GM21515 (cell line): ENCODE measurements around the gene ARL5C.
"Not testable (repeated sequence)": the region's sequence is repeated elsewhere in the genome, so short reads cannot be mapped to it uniquely, and the experiment has no call there.

Experiments
- ATAC-seq: cut with Tn5 transposase; IDR thresholded peaks from one replicate; pipeline ENCODE4 v1.9.1; 2021; ENCODE audit not compliant: unreplicated experiment

Gene ARL5C

DNA sequence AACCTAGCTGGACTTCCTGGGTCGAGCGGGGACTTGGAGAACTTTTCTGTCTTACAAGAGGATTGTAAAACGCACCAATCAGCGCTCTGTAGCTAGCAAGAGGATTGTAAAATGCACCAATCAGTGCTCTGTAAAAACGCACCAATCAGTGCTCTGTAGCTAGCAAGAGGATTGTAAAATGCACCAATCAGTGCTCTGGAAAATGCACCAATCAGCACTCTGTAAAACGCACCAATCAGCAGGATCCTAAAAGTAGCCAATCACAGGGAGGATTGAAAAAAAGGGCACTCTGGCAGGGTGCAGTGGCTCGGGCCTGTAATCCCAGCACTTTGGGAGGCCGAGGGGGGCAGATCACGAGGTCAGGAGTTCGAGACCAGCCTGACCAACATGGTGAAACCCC, 2.5 kb upstream of the ARL5C start:
- not testable (repeated sequence) for ATAC-seq

GRCh38 chr17:39167476-39167875, 1.5 kb upstream of the ARL5C start:
- no peak for ATAC-seq

DNA sequence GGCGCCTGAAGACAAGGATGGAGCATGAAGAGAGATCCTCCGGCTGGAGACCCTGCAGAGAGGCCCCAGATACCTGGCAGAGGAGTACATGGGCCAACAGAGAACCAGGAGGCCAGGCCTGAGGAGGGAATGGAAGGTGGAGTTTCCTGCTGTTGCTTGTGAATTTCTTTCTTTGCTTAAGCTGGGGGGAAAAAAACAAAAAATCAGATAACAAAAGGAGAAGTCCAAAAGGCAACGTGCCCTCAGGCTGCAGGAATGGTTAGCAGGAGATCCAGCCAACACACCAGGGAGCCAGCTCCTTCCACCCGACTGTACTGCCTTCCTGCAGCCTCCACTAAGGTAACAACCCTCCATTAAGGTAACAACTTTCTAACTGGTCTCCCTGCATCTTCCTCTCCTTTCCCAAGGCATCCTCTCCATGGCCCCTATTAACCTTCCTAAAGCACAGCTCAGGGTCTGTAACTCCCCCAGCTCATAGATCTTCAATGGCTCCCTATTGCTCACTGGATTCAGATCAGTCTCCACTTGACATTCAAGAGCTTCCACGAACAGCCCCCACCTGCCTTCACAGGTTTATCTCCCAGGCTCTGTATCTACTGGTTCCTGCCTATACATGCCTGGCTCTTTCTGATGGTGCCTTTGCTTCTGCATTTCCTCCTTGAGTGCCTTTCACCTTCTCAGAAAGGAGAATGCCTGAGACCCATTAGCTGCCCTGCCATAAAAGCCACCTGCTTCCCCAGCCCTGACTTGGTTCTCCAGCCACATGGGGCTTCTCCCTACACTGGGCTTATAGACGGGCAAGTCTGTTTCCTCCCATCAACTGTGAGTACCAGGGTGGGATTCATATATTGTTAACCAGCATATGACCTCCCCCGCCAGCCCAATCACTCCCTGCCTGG, 725 bp upstream of the ARL5C start:
- no peak for ATAC-seq

- no peak for ATAC-seq
Observed at GRCh38 chr17:39165178-39165840, 652 bp downstream of the ARL5C start.

GRCh38 chr17:39164675-39165143, 1.3 kb downstream of the ARL5C start:
- ATAC-seq, result no peak

DNA sequence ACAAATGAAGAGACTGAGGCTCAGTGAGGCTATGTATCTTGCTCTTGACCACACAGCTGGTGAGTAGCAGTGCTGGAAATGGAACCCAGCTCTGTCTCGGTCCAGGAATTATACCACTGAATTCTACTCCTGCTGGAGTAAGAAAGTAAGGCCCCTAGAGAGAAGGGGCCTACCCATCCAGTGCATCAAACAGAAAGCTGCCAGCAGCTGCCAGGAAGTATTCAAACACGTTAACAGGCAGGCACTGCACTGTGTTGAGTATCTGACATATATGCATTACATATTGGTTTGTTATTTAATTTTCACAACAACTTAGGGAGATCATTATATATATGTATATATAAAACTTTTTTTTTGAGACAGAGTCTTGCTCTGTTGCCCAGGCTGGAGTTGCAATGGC, 4.0 kb downstream of the ARL5C start:
- no peak for ATAC-seq

DNA sequence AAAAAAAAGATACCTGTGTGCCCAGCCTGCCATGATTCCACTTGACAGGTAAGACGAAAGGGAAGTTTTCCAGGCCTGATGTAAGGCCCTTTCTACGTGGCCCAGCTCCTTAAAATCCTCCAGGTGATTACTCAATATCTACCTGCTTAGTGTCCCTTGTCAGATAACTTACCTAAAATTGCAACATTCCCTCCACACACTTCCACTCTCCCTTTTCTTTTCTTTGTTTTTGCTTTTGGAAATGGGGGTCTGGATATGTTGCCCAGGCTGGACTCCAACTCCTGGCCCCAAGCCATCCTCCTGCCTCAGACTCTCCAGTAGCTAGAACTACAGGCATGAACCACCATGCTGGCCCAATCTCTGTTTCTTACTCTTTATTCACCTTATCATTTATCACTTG, 7.3 kb downstream of the ARL5C start:
- no peak for ATAC-seq

DNA sequence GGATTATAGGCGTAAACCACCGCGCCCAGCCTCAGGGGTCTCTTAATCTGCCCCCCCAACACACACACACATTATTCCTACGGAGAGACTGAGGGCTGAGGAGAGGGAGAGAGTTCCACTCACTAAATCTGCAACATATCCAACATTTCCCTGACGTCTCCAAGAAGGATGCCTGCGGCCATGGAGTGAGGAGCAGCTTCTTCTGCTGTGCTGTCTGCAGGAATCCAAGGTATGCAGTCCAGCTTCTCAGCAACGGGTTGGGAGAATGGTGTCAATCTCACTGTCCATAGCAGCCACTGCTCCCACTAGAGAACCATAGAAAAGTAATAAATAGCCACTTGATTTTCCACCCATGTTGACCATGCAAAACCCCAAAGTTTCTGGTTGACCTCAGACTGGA, 9.5 kb downstream of the ARL5C start:
- no peak for ATAC-seq

DNA sequence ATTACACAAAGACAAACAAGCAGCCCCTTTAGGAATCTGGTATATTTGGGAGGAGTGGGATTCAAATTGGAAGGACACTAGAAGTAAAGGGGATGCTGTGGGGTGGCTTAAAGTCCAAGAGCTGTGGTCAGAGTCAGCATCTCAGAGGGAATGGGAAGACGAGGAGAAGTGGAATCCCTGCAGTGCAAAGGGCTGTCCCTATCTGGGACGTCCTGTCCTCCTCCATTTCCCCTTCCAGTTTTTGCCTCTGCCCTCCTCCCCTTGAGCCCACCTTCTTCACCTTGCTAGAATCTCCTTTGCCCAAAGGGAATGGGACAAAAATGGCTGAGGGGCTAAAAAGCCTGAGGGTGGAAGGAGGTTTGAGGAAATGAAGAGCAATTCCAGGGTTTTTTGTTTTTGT, 10.3 kb downstream of the ARL5C start:
- no peak for ATAC-seq

DNA sequence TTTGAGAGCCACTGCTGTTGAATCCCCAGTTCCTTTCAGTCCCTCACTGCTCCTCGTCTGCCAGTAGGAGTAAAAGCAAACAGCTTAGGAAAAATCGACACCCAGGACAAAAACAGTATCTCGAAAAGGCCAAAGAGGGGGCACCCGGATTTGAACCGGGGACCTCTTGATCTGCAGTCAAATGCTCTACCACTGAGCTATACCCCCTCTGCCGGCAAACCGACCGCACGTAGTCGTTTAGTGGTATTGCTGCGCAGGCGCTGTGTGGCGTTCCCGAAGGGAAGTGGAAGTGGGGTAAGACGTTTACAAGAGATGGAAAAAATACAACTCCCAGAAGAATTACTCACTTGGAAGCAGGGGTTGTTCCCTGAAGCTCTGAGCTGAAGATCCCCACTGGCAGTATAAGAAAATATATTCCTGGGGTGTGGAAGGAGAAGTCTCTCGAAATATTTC, 12.3 kb downstream of the ARL5C start:
- ATAC-seq, result peak; percentile 51

- no peak for ATAC-seq
Observed at GRCh38 chr17:39151943-39152818, 13.8 kb downstream of the ARL5C start.

- ATAC-seq, result no peak
Observed at GRCh38 chr17:39151150-39151942, 14.6 kb downstream of the ARL5C start, which contains the start of gene PLXDC1. Gene PLXDC1, minus strand, starts transcription at chr17:39151637. Its CDS starts 200 bp downstream, at chr17:39151437.

- ATAC-seq, result no peak
Observed at GRCh38 chr17:39150795-39151149, 15.2 kb downstream of the ARL5C start.

- ATAC-seq, result no peak
Observed at GRCh38 chr17:39150104-39150634, 15.8 kb downstream of the ARL5C start.

DNA sequence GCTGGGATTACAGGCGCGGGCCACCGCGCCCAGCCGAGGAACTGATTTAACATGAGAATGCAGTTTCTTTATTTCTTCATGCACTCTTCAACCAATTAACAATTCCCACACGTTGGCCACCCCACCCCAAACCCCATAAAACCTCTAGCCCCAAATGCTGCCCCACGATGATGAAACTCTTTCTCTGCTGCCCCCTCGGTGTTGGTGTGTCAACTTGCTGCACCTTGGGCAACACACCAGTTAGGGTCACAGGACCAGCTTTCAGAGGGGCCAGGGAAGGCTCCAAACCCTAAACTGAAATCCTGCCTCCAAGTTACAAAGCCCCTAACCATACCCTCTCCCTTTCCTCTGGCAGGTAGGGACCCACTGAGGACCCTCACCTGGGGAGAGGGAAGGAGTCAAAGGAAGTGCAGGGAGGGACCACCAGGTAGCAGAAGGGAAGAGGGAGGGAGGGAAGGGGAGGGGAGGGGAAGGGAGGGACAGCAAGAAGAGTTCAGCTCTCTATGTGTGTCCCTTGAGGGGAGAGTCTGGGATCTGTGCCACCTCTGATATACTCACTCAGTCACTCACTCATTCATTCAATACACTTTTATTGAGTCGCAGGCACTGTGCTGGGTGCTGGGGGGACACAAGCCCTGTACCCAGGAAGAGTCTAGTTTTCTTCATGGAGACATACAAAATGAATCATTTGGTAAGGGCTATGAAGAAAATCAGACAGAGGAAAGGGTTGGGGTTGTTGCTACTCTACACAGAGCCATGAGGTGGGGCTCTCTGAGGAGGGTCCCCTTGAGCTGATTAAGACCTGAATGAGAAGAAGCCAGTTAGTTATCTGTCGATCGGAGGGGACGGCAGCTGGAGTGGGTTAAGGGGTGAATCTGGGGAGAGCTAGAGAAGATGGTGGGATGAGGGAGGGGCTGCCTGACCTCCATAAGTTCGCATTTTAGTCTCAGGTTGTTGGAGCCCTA, 18.5 kb downstream of the ARL5C start:
- ATAC-seq, result no peak

DNA sequence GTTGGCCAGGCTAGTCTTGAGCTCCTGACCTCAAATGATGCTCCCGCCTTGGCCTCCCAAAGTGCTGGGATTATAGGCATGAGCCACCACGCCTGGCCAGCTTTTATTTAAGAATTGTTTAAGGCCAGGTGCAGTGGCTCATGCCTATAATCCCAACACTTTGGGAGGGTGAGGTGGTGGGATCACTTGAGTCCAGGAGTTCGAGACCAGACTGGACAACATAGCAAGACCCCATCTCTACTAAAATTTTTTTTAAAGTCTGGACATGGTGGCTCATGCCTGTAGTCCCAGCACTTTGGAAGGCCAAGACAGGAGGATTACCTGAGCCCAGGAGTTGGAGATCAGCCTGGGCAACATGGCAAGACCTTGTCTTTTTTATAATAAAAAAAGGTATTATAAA, 19.7 kb downstream of the ARL5C start:
- no peak for ATAC-seq

GRCh38 chr17:39145143-39145542, 20.8 kb downstream of the ARL5C start:
- ATAC-seq, result no peak

GRCh38 chr17:39144416-39144840, 21.5 kb downstream of the ARL5C start:
- no peak for ATAC-seq

- no peak for ATAC-seq
Observed at GRCh38 chr17:39143552-39144093, 22.3 kb downstream of the ARL5C start.
